Astrocyte of the spinal cord (primary cell): ENCODE data around the gene ARMH2.

Experiments
- DNase-seq: peaks from one replicate; pipeline ENCODE4 v3.0.0; 2011; ENCODE audit warnings: low read depth, low spot score
- H3K4me3 ChIP-seq: 2 replicates; pipeline ENCODE4 v1.5.1; 2011; ENCODE audit warnings: low read depth, mild to moderate bottlenecking, low read length, moderate library complexity
- CTCF ChIP-seq: IDR thresholded peaks from 2 replicates; pipeline ENCODE4 v1.5.1; 2012; ENCODE audit warnings: low read depth, mild to moderate bottlenecking, low read length, inconsistent platforms
- in situ Hi-C: cut with HindIII; loops from 2 replicates; pipeline ENCODE4 v1.10.0; 2017; ENCODE audit warnings: low sequenced_read_pairs

ARMH2 gene

GRCh38 chr6:24823185-24823584 lies 24.5 kb upstream of the ARMH2 start:
- H3K4me3 ChIP-seq: no peak overlapping the region
- in situ Hi-C loops: no loop called here
- TF ChIP-seq CTCF: no peak
- no peak for DNase-seq

GRCh38 chr6:24822696-24823095 lies 24.0 kb upstream of the ARMH2 start:
- in situ Hi-C loops: no loop called here
- TF ChIP-seq CTCF: no peak
- no peak overlapping the region for H3K4me3 ChIP-seq
- DNase-seq: no peak

- H3K4me3 ChIP-seq: no peak overlapping the region
- in situ Hi-C loops: no loop called here
- no peak for TF ChIP-seq CTCF
- no peak for DNase-seq
Observed at GRCh38 chr6:24821860-24822444, 23.2 kb upstream of the ARMH2 start.

GRCh38 chr6:24818346-24818745 lies 19.6 kb upstream of the ARMH2 start:
- in situ Hi-C loops: no loop called here
- H3K4me3 ChIP-seq: no peak overlapping the region
- no peak for TF ChIP-seq CTCF
- no peak for DNase-seq

- no peak overlapping the region for H3K4me3 ChIP-seq
- no peak for TF ChIP-seq CTCF
- in situ Hi-C loops: no loop called here
- no peak for DNase-seq
Observed at GRCh38 chr6:24809728-24810127, 11.0 kb upstream of the ARMH2 start.

- DNase-seq: no peak
- no peak for TF ChIP-seq CTCF
- H3K4me3 ChIP-seq: no peak overlapping the region
- in situ Hi-C loops: no loop called here
Observed at GRCh38 chr6:24807584-24807983, 8.9 kb upstream of the ARMH2 start.
